GM19193 (cell line): Measurements from ENCODE around the gene SSBP3.

ENCODE experiments used
- POLR2A ChIP-seq: IDR thresholded peaks from 4 replicates; pipeline ENCODE4 v1.6.1; 2011; ENCODE audit not compliant: insufficient read depth, insufficient read length; ENCODE audit errors: extremely low read depth

Gene SSBP3

GRCh38 chr1:54224233-54224632, 182.0 kb downstream of the SSBP3 start:
- no peak for TF ChIP-seq POLR2A

- TF ChIP-seq POLR2A: no peak
These were observed 182.6 kb downstream of the SSBP3 start for GRCh38 chr1:54223441-54224202.

GRCh38 chr1:54222711-54223110, 183.5 kb downstream of the SSBP3 start:
- TF ChIP-seq POLR2A: no peak

GRCh38 chr1:54221867-54222484, 184.2 kb downstream of the SSBP3 start:
- TF ChIP-seq POLR2A: no peak

- no peak for TF ChIP-seq POLR2A
These were observed 184.9 kb downstream of the SSBP3 start for GRCh38 chr1:54221113-54221834.

DNA sequence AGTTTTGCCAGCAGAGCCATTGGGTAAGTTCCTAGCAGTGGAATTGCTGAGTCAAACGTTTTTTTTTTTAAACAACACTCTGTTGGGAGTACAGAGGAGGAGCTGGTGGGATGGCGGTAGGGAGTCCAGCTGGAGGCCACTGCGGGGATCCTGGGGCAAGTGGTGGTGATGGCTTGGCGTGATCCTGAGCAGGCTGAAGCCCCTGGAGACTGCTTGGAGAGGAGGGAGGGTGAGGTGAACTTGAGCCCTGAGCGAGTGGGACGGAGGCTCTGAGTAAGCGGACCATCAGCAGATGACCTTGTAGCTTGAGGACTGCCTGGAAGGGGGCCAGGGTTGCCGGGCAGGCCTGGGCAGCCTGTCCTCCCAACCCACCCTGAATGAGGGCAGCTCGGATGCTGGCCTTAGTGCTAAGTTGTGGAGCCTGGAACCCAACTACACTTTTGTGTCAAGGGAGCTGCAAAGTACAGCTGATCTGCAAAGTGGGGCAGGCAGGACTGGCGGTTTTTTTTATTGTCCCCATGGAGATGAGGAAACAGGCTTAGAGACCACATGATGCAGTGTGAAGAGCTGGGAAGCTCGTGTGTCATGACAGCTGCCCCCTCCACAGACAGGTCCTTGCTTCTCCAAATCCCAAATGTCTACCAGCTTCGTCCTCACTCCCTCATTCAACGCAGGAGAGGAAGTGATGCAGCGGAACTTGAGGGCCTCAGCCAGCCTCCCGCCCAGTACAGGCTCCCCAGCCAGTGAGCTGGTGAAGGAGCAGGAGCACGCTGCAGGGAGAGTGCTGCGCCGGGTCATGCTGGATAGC, 186.0 kb downstream of the SSBP3 start:
- TF ChIP-seq POLR2A: no peak

DNA sequence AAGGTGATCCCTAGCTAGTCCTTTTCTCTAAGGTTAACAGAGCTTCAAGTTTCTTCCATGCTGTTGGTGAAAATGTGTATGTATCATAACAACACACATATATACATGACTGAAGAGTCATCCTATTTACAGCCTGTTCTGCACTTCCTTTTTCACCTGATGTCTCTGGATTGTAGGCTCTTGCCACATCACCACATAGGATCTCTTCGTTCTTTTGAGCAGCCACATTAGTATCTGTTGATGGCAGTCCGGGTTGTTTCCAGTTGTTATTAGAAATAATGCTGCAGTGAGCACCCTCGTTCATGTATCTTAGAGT, 186.5 kb downstream of the SSBP3 start:
- TF ChIP-seq POLR2A: no peak

DNA sequence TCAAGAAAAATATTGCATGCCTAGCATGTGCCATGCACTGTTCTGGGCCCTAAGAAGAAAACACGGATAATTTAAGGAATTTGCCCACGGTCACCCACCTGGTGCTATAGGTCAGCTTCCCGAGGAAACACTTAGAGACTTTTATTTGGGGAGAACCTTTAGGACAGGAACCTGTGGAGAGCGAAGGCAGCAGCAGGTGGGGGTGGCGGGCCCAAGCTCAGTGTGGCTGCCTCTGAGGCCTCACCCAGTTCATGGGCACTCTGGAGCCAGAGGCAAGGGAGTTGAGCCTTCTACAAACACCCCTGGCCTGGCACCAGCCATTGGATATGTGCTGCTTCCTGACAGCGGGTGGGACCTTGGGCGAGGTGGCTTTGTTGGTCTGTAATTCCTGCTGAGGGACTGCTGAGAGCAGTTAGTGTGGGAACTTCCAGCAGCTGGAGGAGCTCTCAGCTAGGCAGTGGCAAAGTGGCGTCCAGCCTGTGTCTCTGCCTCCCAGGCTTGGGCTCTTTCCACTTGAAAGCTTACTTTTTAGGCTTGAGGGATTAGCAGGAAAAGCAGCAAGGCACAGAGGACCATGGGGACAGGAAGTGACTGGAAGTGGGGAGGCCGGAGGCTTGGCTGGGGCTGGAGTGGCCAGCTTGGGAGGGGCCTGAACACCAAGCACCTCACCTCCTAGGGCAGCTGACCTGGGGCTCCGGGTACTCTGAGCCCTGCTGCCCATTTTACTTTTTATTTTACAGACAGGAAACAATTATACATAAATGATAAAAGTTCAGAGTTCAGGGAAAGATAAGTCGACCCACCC, 187.1 kb downstream of the SSBP3 start:
- no peak for TF ChIP-seq POLR2A

GRCh38 chr1:54215523-54215922, 190.7 kb downstream of the SSBP3 start:
- TF ChIP-seq POLR2A: no peak

DNA sequence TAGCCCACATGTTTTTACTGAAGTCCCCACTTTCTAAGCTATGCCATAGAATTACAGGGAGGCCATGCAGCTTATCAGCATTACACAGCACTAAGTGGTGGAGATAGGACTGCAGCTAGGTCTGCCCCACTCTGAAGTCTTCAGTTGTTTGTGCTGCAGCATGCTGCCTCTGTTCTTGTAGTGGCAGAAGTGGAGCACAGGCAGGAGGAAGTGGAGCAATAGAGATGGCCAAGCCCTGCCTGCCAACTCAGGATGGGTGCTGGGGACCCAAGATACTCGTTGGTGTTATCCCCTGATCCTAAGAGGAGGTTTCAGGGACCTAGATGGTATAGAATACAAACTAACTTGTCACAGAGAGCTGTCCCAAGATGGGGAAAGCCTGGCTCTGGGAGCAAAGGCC, 193.3 kb downstream of the SSBP3 start:
- TF ChIP-seq POLR2A: no peak

DNA sequence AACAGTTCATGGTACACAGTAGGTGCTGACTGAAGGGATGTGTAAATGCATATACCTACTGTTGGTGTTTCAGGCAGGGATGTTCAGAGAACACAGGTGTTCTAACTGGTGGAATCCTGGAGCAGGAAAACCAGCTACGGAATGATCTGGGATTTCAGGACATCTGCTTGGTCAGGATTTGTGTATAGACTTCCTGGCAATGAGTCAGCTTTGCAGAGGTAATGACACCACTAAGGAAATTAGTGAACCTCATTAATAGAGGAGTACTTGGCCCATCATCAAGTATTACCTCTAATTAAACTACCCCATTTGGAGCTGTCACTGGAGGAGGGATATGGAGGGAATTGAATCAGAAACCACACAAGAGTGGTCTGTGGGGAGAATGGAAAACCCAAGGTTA, 198.9 kb downstream of the SSBP3 start:
- TF ChIP-seq POLR2A: no peak

- TF ChIP-seq POLR2A: no peak
These were observed 202.0 kb downstream of the SSBP3 start for GRCh38 chr1:54204199-54204598.

- no peak for TF ChIP-seq POLR2A
These were observed 205.6 kb downstream of the SSBP3 start for GRCh38 chr1:54200519-54200997.
